Measurements from ENCODE around the gene PLEKHG4B.

The PLEKHG4B gene

GRCh38 chr5:181566-181965, 89.6 kb downstream of the PLEKHG4B start:
- DNase-seq (ENCODE audit: insufficient read length), result no peak
- FAIRE-seq, result no peak
- TF ChIP-seq TAF1 (IDR thresholded peaks at IDR 0.05; ENCODE audit: borderline replicate concordance, low read depth, low read length) (no peak), POLR2AphosphoS5 (IDR thresholded peaks at IDR 0.05; ENCODE audit: low read depth, low read length) (no peak), POLR2A (IDR thresholded peaks at IDR 0.05; ENCODE audit: low read depth, low read length) (no peak)

DNA sequence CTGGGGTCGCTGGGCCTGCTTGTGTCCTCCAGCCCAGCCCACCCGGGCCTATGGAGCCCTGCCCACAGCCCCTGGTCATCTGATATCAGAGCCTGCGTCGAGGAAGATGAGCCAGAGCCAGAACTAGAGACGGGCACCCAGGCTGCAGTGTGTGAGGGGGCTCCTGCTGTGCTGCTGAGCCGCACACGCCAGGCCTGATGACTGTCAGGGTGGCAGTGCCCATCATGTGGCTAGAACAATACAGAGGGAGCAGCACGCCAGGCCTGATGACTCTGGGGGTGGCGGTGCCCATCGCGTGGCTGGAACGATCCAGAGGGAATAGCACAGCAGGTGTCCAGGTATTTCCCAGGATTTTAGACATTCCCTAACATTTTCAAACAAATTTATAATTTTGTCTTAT, 90.2 kb downstream of the PLEKHG4B start:
- DNase-seq (ENCODE audit: insufficient read length) (no peak), FAIRE-seq (no peak)
- TF ChIP-seq TAF1 (IDR thresholded peaks at IDR 0.05; ENCODE audit: borderline replicate concordance, low read depth, low read length) (no peak), POLR2A (IDR thresholded peaks at IDR 0.05; ENCODE audit: low read depth, low read length) (no peak), POLR2AphosphoS5 (IDR thresholded peaks at IDR 0.05; ENCODE audit: low read depth, low read length) (no peak)

DNA sequence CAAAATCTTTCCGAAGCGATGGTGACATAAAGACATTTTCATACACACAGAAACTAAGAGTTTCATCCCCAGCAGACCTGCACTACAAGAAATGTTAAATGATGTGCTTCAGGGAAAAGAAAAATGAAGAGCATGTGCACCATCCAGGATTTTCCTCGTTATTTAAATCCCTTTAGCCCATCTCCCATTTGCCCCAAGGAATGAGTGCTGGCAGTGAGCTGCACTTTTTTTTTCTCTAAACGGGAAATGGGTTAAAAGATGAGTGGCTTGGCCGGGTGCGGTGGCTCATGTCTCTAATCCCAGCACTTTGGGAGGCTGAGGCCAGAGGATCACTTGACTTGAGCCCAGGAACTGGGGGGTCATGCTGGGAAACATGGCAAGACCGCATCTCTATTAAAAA, 92.5 kb downstream of the PLEKHG4B start:
- no peak for FAIRE-seq
- TF ChIP-seq POLR2A (IDR thresholded peaks at IDR 0.05; ENCODE audit: low read depth, low read length) (no peak), TAF1 (IDR thresholded peaks at IDR 0.05; ENCODE audit: borderline replicate concordance, low read depth, low read length) (no peak), POLR2AphosphoS5 (IDR thresholded peaks at IDR 0.05; ENCODE audit: low read depth, low read length) (no peak)
- no peak for DNase-seq (ENCODE audit: insufficient read length)

DNA sequence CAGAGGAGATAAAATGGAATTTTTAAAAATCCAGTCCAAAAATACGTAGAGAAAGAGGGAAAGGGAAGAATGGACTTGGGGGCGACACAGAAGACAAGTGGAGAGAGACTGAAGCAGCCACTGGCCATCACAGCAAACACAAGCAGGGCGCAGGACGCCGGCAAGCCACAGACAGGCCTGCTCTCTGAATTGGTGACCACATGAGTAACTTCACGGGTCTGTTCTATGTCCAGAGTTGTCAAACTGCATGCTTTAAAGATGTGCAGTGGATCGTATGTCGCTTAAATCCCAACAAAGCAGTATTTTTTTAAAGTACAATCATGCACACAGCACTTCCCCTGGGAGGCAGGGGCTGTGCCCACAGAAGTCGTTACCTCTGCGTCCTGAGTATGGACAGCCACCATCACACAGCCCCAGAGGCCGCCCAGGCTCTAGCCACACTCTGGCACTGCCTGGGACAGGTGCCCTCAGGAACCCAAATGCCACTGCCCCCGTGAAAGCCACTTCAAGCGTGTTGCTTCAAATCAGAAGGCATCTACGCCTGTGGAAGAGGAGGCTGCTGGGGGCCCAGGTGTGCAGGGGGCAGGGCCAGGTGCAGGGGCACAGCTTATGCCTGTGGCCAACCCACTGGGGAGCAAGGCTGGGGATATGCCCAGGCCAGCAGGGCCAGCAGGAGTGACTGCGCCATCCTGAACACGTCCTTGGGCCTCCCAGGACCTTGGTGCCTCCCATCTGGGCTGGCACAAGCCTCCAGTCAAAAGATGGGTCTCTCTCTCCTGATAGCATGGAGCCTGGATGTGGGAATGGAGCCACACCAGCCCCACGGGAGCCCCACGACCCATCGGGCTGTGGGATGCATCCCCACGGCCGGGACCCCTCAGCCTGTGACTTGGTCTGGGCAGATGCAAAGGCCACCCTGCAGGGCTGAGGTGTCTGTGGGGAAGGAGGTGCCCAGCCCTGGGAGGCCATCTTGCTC, 93.4 kb downstream of the PLEKHG4B start:
- no peak for FAIRE-seq
- TF ChIP-seq POLR2AphosphoS5 (IDR thresholded peaks at IDR 0.05; ENCODE audit: low read depth, low read length) (no peak), POLR2A (IDR thresholded peaks at IDR 0.05; ENCODE audit: low read depth, low read length) (no peak), TAF1 (IDR thresholded peaks at IDR 0.05; ENCODE audit: borderline replicate concordance, low read depth, low read length) (no peak)
- DNase-seq (ENCODE audit: insufficient read length), result no peak

DNA sequence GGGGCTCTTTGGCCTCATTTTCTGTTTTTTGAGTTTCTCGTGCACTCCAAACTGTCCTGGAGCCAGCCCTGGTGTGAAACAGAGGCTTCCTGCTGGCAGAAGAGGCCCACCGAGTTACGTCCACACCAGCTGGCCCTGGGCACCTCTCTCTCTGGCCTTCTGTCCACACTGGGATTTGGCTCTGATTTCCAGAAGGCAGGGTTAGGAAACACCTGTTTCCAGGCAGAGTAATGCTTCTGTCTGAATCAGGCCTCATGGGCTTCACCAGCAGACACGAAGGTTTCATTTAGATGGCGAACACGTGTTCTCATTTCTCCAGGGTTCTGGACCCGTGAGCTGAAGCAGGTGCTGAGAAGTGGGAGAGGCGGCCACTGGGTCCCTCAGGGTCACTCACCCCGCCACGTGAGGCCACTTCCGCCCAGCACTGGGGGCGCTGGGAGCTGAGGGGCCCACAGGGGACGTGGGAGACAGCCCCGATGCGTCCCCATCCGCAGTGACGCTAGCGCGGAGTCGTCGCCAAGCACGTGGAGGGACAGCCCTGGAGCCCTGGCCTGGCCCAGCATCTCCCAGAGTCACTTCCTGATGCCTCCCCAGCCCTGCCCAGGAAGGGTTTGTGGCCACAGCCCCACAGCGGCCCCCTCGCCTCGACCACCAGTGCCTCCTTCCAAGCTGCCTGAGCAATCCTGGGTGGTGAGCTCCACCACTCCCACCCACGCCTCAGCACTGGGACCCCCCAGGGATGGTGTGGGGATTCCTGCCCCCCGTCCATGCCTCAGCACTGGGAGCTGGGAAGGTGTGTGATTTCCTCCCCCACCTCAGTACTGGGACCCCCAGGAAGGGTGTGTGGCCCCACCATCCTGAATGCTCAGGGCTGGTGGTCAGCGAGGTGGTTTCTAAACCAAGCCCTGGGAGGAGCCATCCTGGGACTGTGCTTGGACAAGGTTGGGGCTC, 94.4 kb downstream of the PLEKHG4B start:
- DNase-seq (ENCODE audit: insufficient read length), result no peak
- TF ChIP-seq POLR2A (IDR thresholded peaks at IDR 0.05; ENCODE audit: low read depth, low read length) (no peak), TAF1 (IDR thresholded peaks at IDR 0.05; ENCODE audit: borderline replicate concordance, low read depth, low read length) (no peak), POLR2AphosphoS5 (IDR thresholded peaks at IDR 0.05; ENCODE audit: low read depth, low read length) (no peak)
- FAIRE-seq, result no peak

DNA sequence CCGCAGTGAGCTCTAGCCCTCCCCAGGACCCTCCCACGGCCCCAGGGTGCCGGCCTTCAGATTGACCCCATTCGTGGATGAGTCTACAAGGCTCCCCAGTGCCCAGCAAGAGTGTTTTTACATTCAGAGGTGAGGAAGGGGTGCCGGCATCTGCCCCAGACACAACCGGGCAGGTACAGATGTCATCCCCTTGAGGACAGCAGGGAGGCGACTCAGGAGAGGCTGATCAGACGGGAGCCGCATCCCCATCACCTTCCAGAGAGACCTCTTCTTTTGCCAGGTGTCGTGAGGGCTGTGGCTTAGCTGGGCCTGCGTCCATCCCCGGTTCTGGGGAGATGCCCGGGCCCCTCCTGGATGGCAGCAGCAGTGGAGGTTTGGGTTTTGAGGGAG, 95.1 kb downstream of the PLEKHG4B start:
- TF ChIP-seq POLR2AphosphoS5 (IDR thresholded peaks at IDR 0.05; ENCODE audit: low read depth, low read length), result no peak
- no peak for TF ChIP-seq TAF1 (IDR thresholded peaks at IDR 0.05; ENCODE audit: borderline replicate concordance, low read depth, low read length)
- no peak for TF ChIP-seq POLR2A (IDR thresholded peaks at IDR 0.05; ENCODE audit: low read depth, low read length)
- no peak for DNase-seq (ENCODE audit: insufficient read length)
- FAIRE-seq, result no peak

- FAIRE-seq, result no peak
Measured at GRCh38 chr5:187617-188451, 95.9 kb downstream of the PLEKHG4B start.

GRCh38 chr5:188488-189481, 96.8 kb downstream of the PLEKHG4B start:
- TF ChIP-seq TAF1 (IDR thresholded peaks at IDR 0.05; ENCODE audit: borderline replicate concordance, low read depth, low read length), result no peak
- TF ChIP-seq POLR2AphosphoS5 (IDR thresholded peaks at IDR 0.05; ENCODE audit: low read depth, low read length), result no peak
- TF ChIP-seq POLR2A (IDR thresholded peaks at IDR 0.05; ENCODE audit: low read depth, low read length), result no peak
- FAIRE-seq, result peak; percentile 95
- peak; percentile 97 for DNase-seq (ENCODE audit: insufficient read length)

More at GRCh38 chr5:187617-188451, 95.9 kb downstream of the PLEKHG4B start:
- DNase-seq (ENCODE audit: insufficient read length), result no peak
- TF ChIP-seq POLR2A (IDR thresholded peaks at IDR 0.05; ENCODE audit: low read depth, low read length) (no peak), POLR2AphosphoS5 (IDR thresholded peaks at IDR 0.05; ENCODE audit: low read depth, low read length) (no peak), TAF1 (IDR thresholded peaks at IDR 0.05; ENCODE audit: borderline replicate concordance, low read depth, low read length) (no peak)

DNA sequence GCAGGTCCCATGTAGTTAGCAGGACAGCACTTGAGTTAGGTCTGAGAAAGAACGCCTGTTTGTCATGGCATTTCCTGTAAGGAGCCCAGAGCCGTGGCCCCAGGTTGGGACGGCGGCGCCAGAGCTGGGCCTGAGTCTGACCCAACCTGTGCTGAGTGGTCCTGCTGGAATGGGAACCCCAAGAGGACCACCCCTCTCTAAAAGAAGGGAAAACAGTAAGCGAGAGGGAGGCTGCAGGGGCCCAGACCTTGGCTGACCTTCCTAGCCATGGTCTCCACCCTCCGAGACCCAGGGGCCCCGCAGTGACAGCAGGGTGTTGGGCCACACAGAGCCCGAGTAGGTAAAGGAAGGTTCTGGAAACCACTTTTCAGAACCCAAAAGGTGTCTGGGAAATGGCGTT, 97.5 kb downstream of the PLEKHG4B start:
- FAIRE-seq (no peak), DNase-seq (ENCODE audit: insufficient read length) (no peak)
- TF ChIP-seq POLR2A (IDR thresholded peaks at IDR 0.05; ENCODE audit: low read depth, low read length) (no peak), POLR2AphosphoS5 (IDR thresholded peaks at IDR 0.05; ENCODE audit: low read depth, low read length) (no peak), TAF1 (IDR thresholded peaks at IDR 0.05; ENCODE audit: borderline replicate concordance, low read depth, low read length) (no peak)
